ENCODE results near the gene NES.

The NES gene

GRCh38 chr1:156645056-156645455, 32.2 kb downstream of the NES start:
- H3K4me3 ChIP-seq (ENCODE audit: insufficient read depth, low read depth, low read length, poor library complexity, severe bottlenecking): no peak overlapping the region
- H3K4me1 ChIP-seq (ENCODE audit: control insufficient read depth, insufficient read depth, low read length, poor library complexity, severe bottlenecking): peaks cover 21% of the 10 kb centered on the region
- H3K36me3 ChIP-seq (ENCODE audit: control insufficient read depth, insufficient read depth, low read length): no peaks in the 10 kb centered on the region
- H3K27me3 ChIP-seq (replicated peaks; ENCODE audit: control insufficient read depth, insufficient read depth, low read length, poor library complexity, severe bottlenecking): peaks cover 40% of the 10 kb centered on the region
- H3K9me3 ChIP-seq (ENCODE audit: control insufficient read depth, low read length): no peaks in the 10 kb centered on the region
- DNase-seq: no peak
- H3K27ac ChIP-seq (ENCODE audit: insufficient read depth, low read length, poor library complexity, severe bottlenecking): no peak overlapping the region

DNA sequence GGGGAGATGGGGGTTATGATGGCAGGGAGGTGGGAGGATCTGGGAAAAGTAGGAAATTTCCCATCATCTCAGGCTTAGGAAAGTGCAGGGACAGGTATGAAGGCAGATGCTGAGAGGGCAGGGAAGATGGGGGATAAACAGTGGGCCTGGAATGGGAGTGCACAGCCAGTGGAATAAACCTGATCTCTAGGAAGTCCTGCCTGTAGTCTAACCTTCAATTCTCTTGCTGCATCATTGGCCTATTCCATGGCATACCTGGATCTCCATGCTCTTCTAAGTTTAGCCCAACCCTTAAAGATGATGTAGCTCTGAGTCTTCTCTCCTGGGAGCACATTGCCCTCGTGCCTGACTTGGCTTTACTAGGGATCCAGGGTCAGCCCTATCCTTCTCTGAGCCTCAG, 32.6 kb downstream of the NES start:
- H3K4me1 ChIP-seq (ENCODE audit: control insufficient read depth, insufficient read depth, low read length, poor library complexity, severe bottlenecking): peaks cover 21% of the 10 kb centered on the region
- no peak overlapping the region for H3K4me3 ChIP-seq (ENCODE audit: insufficient read depth, low read depth, low read length, poor library complexity, severe bottlenecking)
- H3K36me3 ChIP-seq (ENCODE audit: control insufficient read depth, insufficient read depth, low read length): no peaks in the 10 kb centered on the region
- no peak for DNase-seq
- H3K27ac ChIP-seq (ENCODE audit: insufficient read depth, low read length, poor library complexity, severe bottlenecking): no peak overlapping the region
- H3K9me3 ChIP-seq (ENCODE audit: control insufficient read depth, low read length): no peaks in the 10 kb centered on the region
- peaks cover 41% of the 10 kb centered on the region for H3K27me3 ChIP-seq (replicated peaks; ENCODE audit: control insufficient read depth, insufficient read depth, low read length, poor library complexity, severe bottlenecking)

- Histone ChIP-seq H3K27me3 (replicated peaks; ENCODE audit: control insufficient read depth, insufficient read depth, low read length, poor library complexity, severe bottlenecking) (peaks cover 46% of the 10 kb centered on the region), H3K4me3 (ENCODE audit: insufficient read depth, low read depth, low read length, poor library complexity, severe bottlenecking) (no peak overlapping the region)
- no peak for DNase-seq
Observed at GRCh38 chr1:156644146-156644545, 33.1 kb downstream of the NES start.

GRCh38 chr1:156643778-156644092, 33.5 kb downstream of the NES start:
- no peaks in the 10 kb centered on the region for H3K36me3 ChIP-seq (ENCODE audit: control insufficient read depth, insufficient read depth, low read length)
- no peak for DNase-seq

More at GRCh38 chr1:156644146-156644545, 33.1 kb downstream of the NES start:
- Histone ChIP-seq H3K9me3 (ENCODE audit: control insufficient read depth, low read length) (no peaks in the 10 kb centered on the region), H3K27ac (ENCODE audit: insufficient read depth, low read length, poor library complexity, severe bottlenecking) (no peak overlapping the region), H3K4me1 (ENCODE audit: control insufficient read depth, insufficient read depth, low read length, poor library complexity, severe bottlenecking) (peaks cover 21% of the 10 kb centered on the region), H3K36me3 (ENCODE audit: control insufficient read depth, insufficient read depth, low read length) (no peaks in the 10 kb centered on the region)

GRCh38 chr1:156643049-156643777, 34.0 kb downstream of the NES start:
- H3K4me3 ChIP-seq (ENCODE audit: insufficient read depth, low read depth, low read length, poor library complexity, severe bottlenecking): no peak overlapping the region
- peaks cover 53% of the 10 kb centered on the region for H3K27me3 ChIP-seq (replicated peaks; ENCODE audit: control insufficient read depth, insufficient read depth, low read length, poor library complexity, severe bottlenecking)
- H3K9me3 ChIP-seq (ENCODE audit: control insufficient read depth, low read length): no peaks in the 10 kb centered on the region
- H3K27ac ChIP-seq (ENCODE audit: insufficient read depth, low read length, poor library complexity, severe bottlenecking): no peak overlapping the region
- no peaks in the 10 kb centered on the region for H3K36me3 ChIP-seq (ENCODE audit: control insufficient read depth, insufficient read depth, low read length)
- DNase-seq: no peak
- peaks cover 21% of the 10 kb centered on the region for H3K4me1 ChIP-seq (ENCODE audit: control insufficient read depth, insufficient read depth, low read length, poor library complexity, severe bottlenecking)

More at GRCh38 chr1:156643778-156644092, 33.5 kb downstream of the NES start:
- Histone ChIP-seq H3K4me1 (ENCODE audit: control insufficient read depth, insufficient read depth, low read length, poor library complexity, severe bottlenecking) (peaks cover 21% of the 10 kb centered on the region), H3K4me3 (ENCODE audit: insufficient read depth, low read depth, low read length, poor library complexity, severe bottlenecking) (no peak overlapping the region), H3K27me3 (replicated peaks; ENCODE audit: control insufficient read depth, insufficient read depth, low read length, poor library complexity, severe bottlenecking) (peaks cover 50% of the 10 kb centered on the region), H3K9me3 (ENCODE audit: control insufficient read depth, low read length) (no peaks in the 10 kb centered on the region), H3K27ac (ENCODE audit: insufficient read depth, low read length, poor library complexity, severe bottlenecking) (no peak overlapping the region)

GRCh38 chr1:156642265-156643048, 34.8 kb downstream of the NES start:
- H3K36me3 ChIP-seq (ENCODE audit: control insufficient read depth, insufficient read depth, low read length): no peaks in the 10 kb centered on the region
- no peak overlapping the region for H3K27ac ChIP-seq (ENCODE audit: insufficient read depth, low read length, poor library complexity, severe bottlenecking)
- peak overlapping the region; percentile 35 for H3K4me3 ChIP-seq (ENCODE audit: insufficient read depth, low read depth, low read length, poor library complexity, severe bottlenecking)

GRCh38 chr1:156641761-156642264, 35.4 kb downstream of the NES start, which contains the start of gene BCAN:
Gene BCAN, plus strand, starts transcription at chr1:156642117. Its CDS starts 3,938 bp downstream, at chr1:156646055.
- H3K4me3 ChIP-seq (ENCODE audit: insufficient read depth, low read depth, low read length, poor library complexity, severe bottlenecking): peak within 1 kb of the TSS; percentile 35
- H3K36me3 ChIP-seq (ENCODE audit: control insufficient read depth, insufficient read depth, low read length): no peaks in the 10 kb centered on the region
- no peak within 1 kb of the TSS for H3K27ac ChIP-seq (ENCODE audit: insufficient read depth, low read length, poor library complexity, severe bottlenecking)
- H3K4me1 ChIP-seq (ENCODE audit: control insufficient read depth, insufficient read depth, low read length, poor library complexity, severe bottlenecking): peaks cover 21% of the 10 kb centered on the region
- DNase-seq: peak in 1 of 3 donors; percentile 3
- peaks cover 53% of the 10 kb centered on the region for H3K27me3 ChIP-seq (replicated peaks; ENCODE audit: control insufficient read depth, insufficient read depth, low read length, poor library complexity, severe bottlenecking)
- no peaks in the 10 kb centered on the region for H3K9me3 ChIP-seq (ENCODE audit: control insufficient read depth, low read length)

More at GRCh38 chr1:156642265-156643048, 34.8 kb downstream of the NES start:
- H3K4me1 ChIP-seq (ENCODE audit: control insufficient read depth, insufficient read depth, low read length, poor library complexity, severe bottlenecking): peaks cover 21% of the 10 kb centered on the region
- H3K27me3 ChIP-seq (replicated peaks; ENCODE audit: control insufficient read depth, insufficient read depth, low read length, poor library complexity, severe bottlenecking): peaks cover 53% of the 10 kb centered on the region
- no peaks in the 10 kb centered on the region for H3K9me3 ChIP-seq (ENCODE audit: control insufficient read depth, low read length)
- no peak for DNase-seq

GRCh38 chr1:156640842-156641706, 36.1 kb downstream of the NES start:
- Histone ChIP-seq H3K4me3 (ENCODE audit: insufficient read depth, low read depth, low read length, poor library complexity, severe bottlenecking) (peak overlapping the region; percentile 35), H3K27me3 (replicated peaks; ENCODE audit: control insufficient read depth, insufficient read depth, low read length, poor library complexity, severe bottlenecking) (peaks cover 53% of the 10 kb centered on the region), H3K27ac (ENCODE audit: insufficient read depth, low read length, poor library complexity, severe bottlenecking) (no peak overlapping the region), H3K36me3 (ENCODE audit: control insufficient read depth, insufficient read depth, low read length) (no peaks in the 10 kb centered on the region), H3K9me3 (ENCODE audit: control insufficient read depth, low read length) (no peaks in the 10 kb centered on the region), H3K4me1 (ENCODE audit: control insufficient read depth, insufficient read depth, low read length, poor library complexity, severe bottlenecking) (peaks cover 21% of the 10 kb centered on the region)
- DNase-seq: no peak

DNA sequence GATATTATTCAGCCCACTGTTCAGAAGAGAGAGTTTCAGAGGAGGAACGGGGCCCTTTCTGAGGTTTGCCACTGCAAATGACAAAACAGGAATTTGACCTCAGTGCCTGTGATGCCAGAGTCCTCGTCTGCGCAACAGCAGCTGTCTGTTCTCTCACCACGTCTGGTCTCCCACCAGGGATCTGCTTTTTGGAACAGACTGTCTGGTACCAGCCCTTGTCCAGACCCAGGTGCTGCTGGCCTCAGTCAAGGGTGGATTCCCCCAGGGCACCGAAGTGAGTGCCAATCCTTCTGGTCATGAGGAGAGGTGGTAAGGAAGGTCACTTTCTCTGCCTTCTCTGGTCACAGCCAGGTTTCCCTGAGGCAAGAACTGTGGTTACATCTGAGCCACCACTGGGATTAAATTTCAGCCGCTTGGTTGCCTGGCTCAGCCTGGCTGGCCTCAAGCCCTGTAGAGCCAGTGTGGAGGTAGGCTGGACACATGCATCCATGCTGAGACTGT, 37.6 kb downstream of the NES start:
- Histone ChIP-seq H3K27me3 (replicated peaks; ENCODE audit: control insufficient read depth, insufficient read depth, low read length, poor library complexity, severe bottlenecking) (peaks cover 52% of the 10 kb centered on the region), H3K9me3 (ENCODE audit: control insufficient read depth, low read length) (no peaks in the 10 kb centered on the region), H3K27ac (ENCODE audit: insufficient read depth, low read length, poor library complexity, severe bottlenecking) (no peak overlapping the region), H3K4me3 (ENCODE audit: insufficient read depth, low read depth, low read length, poor library complexity, severe bottlenecking) (no peak overlapping the region), H3K4me1 (ENCODE audit: control insufficient read depth, insufficient read depth, low read length, poor library complexity, severe bottlenecking) (peaks cover 21% of the 10 kb centered on the region), H3K36me3 (ENCODE audit: control insufficient read depth, insufficient read depth, low read length) (no peaks in the 10 kb centered on the region)
- DNase-seq: no peak
